ENCODE results near the gene CREB3L2.

DNA sequence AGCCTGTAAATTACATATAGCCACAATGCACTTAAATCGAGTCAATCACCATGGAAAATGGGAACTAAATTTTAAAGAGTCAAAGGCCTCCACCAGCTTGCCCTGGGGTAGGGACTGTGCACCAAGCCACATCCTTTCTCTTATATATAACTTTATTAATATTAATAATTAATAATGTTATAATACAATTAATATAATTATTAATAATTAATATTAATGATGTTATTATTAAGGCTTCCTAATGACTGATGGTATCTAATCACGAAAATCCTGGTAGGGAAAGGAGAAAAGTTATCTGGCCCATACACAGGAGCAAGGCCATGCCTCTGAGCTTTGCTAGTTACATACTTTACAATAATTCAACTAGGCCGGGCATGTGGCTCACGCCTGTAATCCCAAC is 87.9 kb downstream of the CREB3L2 start:
- TF ChIP-seq, protein P1, sequence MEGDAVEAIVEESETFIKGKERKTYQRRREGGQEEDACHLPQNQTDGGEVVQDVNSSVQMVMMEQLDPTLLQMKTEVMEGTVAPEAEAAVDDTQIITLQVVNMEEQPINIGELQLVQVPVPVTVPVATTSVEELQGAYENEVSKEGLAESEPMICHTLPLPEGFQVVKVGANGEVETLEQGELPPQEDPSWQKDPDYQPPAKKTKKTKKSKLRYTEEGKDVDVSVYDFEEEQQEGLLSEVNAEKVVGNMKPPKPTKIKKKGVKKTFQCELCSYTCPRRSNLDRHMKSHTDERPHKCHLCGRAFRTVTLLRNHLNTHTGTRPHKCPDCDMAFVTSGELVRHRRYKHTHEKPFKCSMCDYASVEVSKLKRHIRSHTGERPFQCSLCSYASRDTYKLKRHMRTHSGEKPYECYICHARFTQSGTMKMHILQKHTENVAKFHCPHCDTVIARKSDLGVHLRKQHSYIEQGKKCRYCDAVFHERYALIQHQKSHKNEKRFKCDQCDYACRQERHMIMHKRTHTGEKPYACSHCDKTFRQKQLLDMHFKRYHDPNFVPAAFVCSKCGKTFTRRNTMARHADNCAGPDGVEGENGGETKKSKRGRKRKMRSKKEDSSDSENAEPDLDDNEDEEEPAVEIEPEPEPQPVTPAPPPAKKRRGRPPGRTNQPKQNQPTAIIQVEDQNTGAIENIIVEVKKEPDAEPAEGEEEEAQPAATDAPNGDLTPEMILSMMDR (conservative IDR thresholded peaks at IDR 0.05; ENCODE audit: low read depth, low read length), result no peak
- no peak for TF ChIP-seq EZH2 (IDR thresholded peaks at IDR 0.05; ENCODE audit: low read length, unreplicated experiment)

Data from PC-3 (cell line).